H1 (cell line): ENCODE measurements around the gene ZNF516. TPM values are rescaled to one million over a fixed set of nuclear protein-coding genes. Genes with fewer than 3 reads are reported as not detected.

Experiments used
- CTCF ChIA-PET: fragments of 300-600 bp; sonication (Branson Sonifier 250); formaldehyde crosslinking; loops from one replicate; lab custom pipeline; 2021; ENCODE audit not compliant: partially characterized antibody; lab: Charles Lee
- POLR2A ChIA-PET: fragments of 300-600 bp; sonication (Branson Sonifier 250); formaldehyde crosslinking; loops from one replicate; lab custom pipeline; 2021; ENCODE audit warnings: inconsistent platforms; ENCODE audit not compliant: partially characterized antibody; lab: Charles Lee
- DNase-seq, 2 experiments: peaks; one replicate each; pipeline versions ENCODE4 v3.0.0 to v3.0.0-alpha.2; 2010 to 2022; ENCODE audit warnings: low spot score in 2 of 2, low read depth in 1 of 2, mixed read lengths in 1 of 2
- FAIRE-seq: peaks from 2 replicates; lab custom pipeline; 2011; peaks lifted over from hg19 to GRCh38; lab: Jason Lieb, UNC
- H2AFZ ChIP-seq: 2 replicates; pipeline ENCODE4 v1.8.1; 2012; ENCODE audit warnings: low read length, inconsistent platforms
- H2AK5ac ChIP-seq: 2 replicates; pipeline ENCODE4 v1.6.1; 2013; ENCODE audit warnings: low read depth, low read length
- H2BK120ac ChIP-seq: replicated peaks from 2 replicates; pipeline ENCODE3; 2013; ENCODE audit warnings: low read depth, low read length, inconsistent platforms
- H2BK12ac ChIP-seq: 2 replicates; pipeline ENCODE4 v1.6.1; 2013; ENCODE audit warnings: low read depth, low read length
- H2BK15ac ChIP-seq: 2 replicates; pipeline ENCODE4 v1.6.1; 2013; ENCODE audit warnings: low read length
- H2BK20ac ChIP-seq: 2 replicates; pipeline ENCODE4 v1.6.1; 2013; ENCODE audit warnings: low read length
- H2BK5ac ChIP-seq: 2 replicates; pipeline ENCODE4 v1.6.1; 2013; ENCODE audit warnings: low read depth, low read length
- H3K14ac ChIP-seq: 2 replicates; pipeline ENCODE4 v1.6.1; 2013; ENCODE audit warnings: inconsistent platforms; ENCODE audit not compliant: insufficient read length
- H3K18ac ChIP-seq: 2 replicates; pipeline ENCODE4 v1.6.1; 2013; ENCODE audit warnings: low read length; ENCODE audit errors: extremely low read depth
- H3K23ac ChIP-seq: 2 replicates; pipeline ENCODE4 v1.6.1; 2013; ENCODE audit warnings: inconsistent platforms; ENCODE audit not compliant: insufficient read length
- H3K23me2 ChIP-seq: 2 replicates; pipeline ENCODE4 v1.6.1; 2013; ENCODE audit warnings: low read depth, low read length
- H3K27ac ChIP-seq: 2 replicates; pipeline ENCODE4 v1.6.1; 2011; ENCODE audit warnings: low read depth, low read length, inconsistent platforms
- H3K27me3 ChIP-seq, 4 experiments: replicated peaks in 1 of 4; 1 replicate in 1 of 4; 2 replicates in 3 of 4; pipeline versions ENCODE4 v1.6.1 to v1.8.1; 2011 to 2013; ENCODE audit warnings: low read length in 3 of 4, mild to moderate bottlenecking in 3 of 4, inconsistent platforms in 2 of 4, mixed read lengths in 2 of 4, moderate library complexity in 1 of 4; ENCODE audit not compliant: control insufficient read depth in 3 of 4, insufficient read depth in 3 of 4; ENCODE audit errors: extremely low read depth in 1 of 4
- H3K36me3 ChIP-seq, 4 experiments: 2 replicates each; pipeline versions ENCODE4 v1.6.1 to v1.8.1; 2011 to 2013; ENCODE audit warnings: mild to moderate bottlenecking in 4 of 4, low read length in 3 of 4, moderate library complexity in 2 of 4, control low read depth in 1 of 4, inconsistent platforms in 1 of 4; ENCODE audit not compliant: insufficient read depth in 4 of 4, control insufficient read depth in 2 of 4
- H3K4ac ChIP-seq: replicated peaks from 2 replicates; pipeline ENCODE3; 2013; ENCODE audit warnings: low read length, low read depth, mixed read lengths, inconsistent platforms; ENCODE audit not compliant: insufficient read length
- H3K4me1 ChIP-seq, 4 experiments: replicated peaks in 1 of 4; 1 replicate in 1 of 4; 2 replicates in 3 of 4; pipeline versions ENCODE4 v1.6.1 to v1.8.1; 2011 to 2013; ENCODE audit warnings: low read length in 3 of 4, inconsistent platforms in 2 of 4, mixed read lengths in 1 of 4; ENCODE audit not compliant: insufficient read depth in 4 of 4, control insufficient read depth in 3 of 4
- H3K4me2 ChIP-seq, 2 experiments: 2 replicates each; pipeline versions ENCODE4 v1.6.1 to v1.8.1; 2011 to 2013; ENCODE audit warnings: low read depth in 2 of 2, low read length in 2 of 2, control low read depth in 1 of 2, inconsistent platforms in 1 of 2, mild to moderate bottlenecking in 1 of 2; ENCODE audit not compliant: insufficient read depth in 1 of 2
- H3K4me3 ChIP-seq, 4 experiments: fragments of 200-600, 300-600 bp in 1 of 4; sonication (generic), shearing (Covaris generic), sonication (Bioruptor Twin) in 1 of 4; 2 replicates each; pipeline versions ENCODE4 v1.5.1 to v1.8.1; 2011 to 2016; ENCODE audit warnings: low read length in 4 of 4, low read depth in 3 of 4, control low read depth in 2 of 4, inconsistent platforms in 2 of 4, mild to moderate bottlenecking in 2 of 4, mixed read lengths in 1 of 4, moderate library complexity in 1 of 4; ENCODE audit not compliant: insufficient read depth in 2 of 4; ENCODE audit errors: extremely low read depth in 1 of 4
- H3K56ac ChIP-seq: replicated peaks from 2 replicates; pipeline ENCODE3; 2013; ENCODE audit warnings: low read depth, mild to moderate bottlenecking, mixed read lengths, low read length, inconsistent platforms; ENCODE audit not compliant: insufficient read length
- H3K79me1 ChIP-seq: 2 replicates; pipeline ENCODE4 v1.6.1; 2013; ENCODE audit warnings: low read depth, low read length, control low read depth
- H3K79me2 ChIP-seq, 2 experiments: 2 replicates each; pipeline versions ENCODE4 v1.6.1 to v1.8.1; 2012 to 2013; ENCODE audit warnings: low read length in 2 of 2, mild to moderate bottlenecking in 2 of 2, inconsistent platforms in 1 of 2; ENCODE audit not compliant: insufficient read depth in 2 of 2, control insufficient read depth in 1 of 2
- H3K9ac ChIP-seq, 4 experiments: replicated peaks in 1 of 4; 1 replicate in 1 of 4; 2 replicates in 3 of 4; pipeline versions ENCODE4 v1.6.1 to v1.8.1; 2011 to 2013; ENCODE audit warnings: low read depth in 3 of 4, low read length in 3 of 4, control low read depth in 2 of 4, mild to moderate bottlenecking in 2 of 4, moderate library complexity in 2 of 4, inconsistent platforms in 1 of 4; ENCODE audit errors: extremely low read depth in 1 of 4
- H3K9me3 ChIP-seq, 2 experiments: 2 replicates each; pipeline versions ENCODE4 v1.6.1 to v1.8.1; 2012 to 2013; ENCODE audit warnings: mild to moderate bottlenecking in 2 of 2, moderate library complexity in 2 of 2, control low read depth in 1 of 2, inconsistent platforms in 1 of 2, low read depth in 1 of 2, low read length in 1 of 2, mixed read lengths in 1 of 2; ENCODE audit not compliant: insufficient read depth in 2 of 2
- H4K20me1 ChIP-seq, 2 experiments: replicated peaks in 1 of 2; 2 replicates each; pipeline versions ENCODE3 to v1.8.1; 2011 to 2013; ENCODE audit warnings: inconsistent platforms in 2 of 2, low read length in 2 of 2, mild to moderate bottlenecking in 1 of 2; ENCODE audit not compliant: insufficient read depth in 2 of 2, control insufficient read depth in 1 of 2
- H4K5ac ChIP-seq: 2 replicates; pipeline ENCODE4 v1.6.1; 2013; ENCODE audit warnings: low read length, low read depth, mixed read lengths, inconsistent platforms; ENCODE audit not compliant: insufficient read length
- H4K8ac ChIP-seq: 2 replicates; pipeline ENCODE4 v1.8.0; 2013; ENCODE audit warnings: mild to moderate bottlenecking, moderate library complexity, low read length, inconsistent platforms; ENCODE audit not compliant: insufficient read depth; ENCODE audit errors: extremely low read depth
- H4K91ac ChIP-seq: replicated peaks from 2 replicates; pipeline ENCODE3; 2013; ENCODE audit warnings: low read length, mixed read lengths, inconsistent platforms; ENCODE audit not compliant: insufficient read length
- BCL11A ChIP-seq, 2 experiments: IDR thresholded peaks; one replicate each; pipeline ENCODE4 v1.6.1; 2011; ENCODE audit warnings: low read depth in 2 of 2, low read length in 2 of 2, mild to moderate bottlenecking in 2 of 2
- BRCA1 ChIP-seq: IDR thresholded peaks from 2 replicates; pipeline ENCODE4 v1.6.1; 2012; ENCODE audit warnings: low read depth, low read length, improper control_type of control experiment
- CTBP2 ChIP-seq: IDR thresholded peaks from 2 replicates; pipeline ENCODE4 v1.7.0; 2011; ENCODE audit warnings: borderline replicate concordance, mild to moderate bottlenecking, moderate library complexity, mixed read lengths, low read length; ENCODE audit not compliant: insufficient read depth, insufficient read length
- EP300 ChIP-seq, 2 experiments: IDR thresholded peaks; 1 replicate in 1 of 2; 2 replicates in 1 of 2; pipeline ENCODE4 v1.6.1; 2011 to 2012; ENCODE audit warnings: low read depth in 2 of 2, low read length in 2 of 2, mild to moderate bottlenecking in 2 of 2, borderline replicate concordance in 1 of 2, inconsistent platforms in 1 of 2, moderate library complexity in 1 of 2
- FOSL1 ChIP-seq: IDR thresholded peaks from 2 replicates; pipeline ENCODE4 v1.6.1; 2011; ENCODE audit warnings: mild to moderate bottlenecking, low read depth, low read length, moderate library complexity; ENCODE audit not compliant: insufficient read depth
- KDM1A ChIP-seq: fragments of 200-600, 300-600 bp; sonication (generic); IDR thresholded peaks from 2 replicates; pipeline ENCODE4 v1.7.1; 2016; ENCODE audit warnings: mild to moderate bottlenecking, low read length, borderline replicate concordance
- KDM4A ChIP-seq: IDR thresholded peaks from one replicate; pipeline ENCODE4 v1.7.1; 2012; ENCODE audit warnings: low read depth, mild to moderate bottlenecking, moderate library complexity, low read length, inconsistent platforms; ENCODE audit not compliant: severe bottlenecking
- TAF1 ChIP-seq: IDR thresholded peaks from 2 replicates; pipeline ENCODE4 v1.6.1; 2011; ENCODE audit warnings: mild to moderate bottlenecking, low read depth, low read length
- TAF7 ChIP-seq: optimal IDR thresholded peaks from 2 replicates; pipeline ENCODE3; 2011; ENCODE audit warnings: low read depth, mild to moderate bottlenecking, inconsistent platforms, low read length, moderate library complexity, borderline replicate concordance
- TBP ChIP-seq: IDR thresholded peaks from 2 replicates; pipeline ENCODE4 v1.6.1; 2011; ENCODE audit warnings: low read depth, low read length, improper control_type of control experiment
- WGBS, 2 experiments: shearing (Covaris generic) in 1 of 2; methylation state at CpG; one replicate each; pipeline versions ENCODE4 v1.1.6 to v1.1.7; 2013 to 2015; ENCODE audit warnings: low lambda C conversion rate in 2 of 2, mixed read lengths in 2 of 2, inconsistent platforms in 1 of 2, low coverage in 1 of 2, missing lambda C conversion rate in 1 of 2; ENCODE audit not compliant: insufficient replicate concordance in 2 of 2, insufficient coverage in 1 of 2, insufficient read length in 1 of 2; ENCODE audit errors: extremely low coverage in 1 of 2, missing lambda C conversion rate in 1 of 2; 5-methylcytosine and 5-hydroxymethylcytosine counted together
- polyA plus RNA-seq, 7 experiments: library from polyadenylated mRNA; depleted of rRNA in 3 of 7; stranded (reverse) in 5 of 7; unstranded in 2 of 7; fragments of >200 nt in 5 of 7; fragments of 200-250 nt in 2 of 7; gene quantifications; 1 replicate in 5 of 7; 2 replicates in 1 of 7; 4 replicates in 1 of 7; pipeline versions ENCODE4 v1.2.1 to v1.2.3, GENCODE V29; 2011 to 2013; ENCODE audit warnings: missing spikeins in 2 of 7, mixed read lengths in 2 of 7
- total RNA-seq: library from RNA; stranded (reverse); fragmentation: NEBNext Ultra II Directional; extraction: Animal tissue kit (Norgen Biotek cat#: 25700); gene quantifications from 2 replicates; pipeline ENCODE4 v1.2.1, GENCODE V29; 2021
- TF ChIP-seq, protein P1 (sequence below): IDR thresholded peaks from 2 replicates; pipeline ENCODE4 v1.6.1; 2011; ENCODE audit warnings: low read depth, mild to moderate bottlenecking, low read length; ENCODE audit not compliant: insufficient read depth

The ZNF516 gene
- total and polyA plus RNA-seq, 2 of the 8 experiments (the other 6 are each of a cell fraction or from before 2014, with no cell fraction given): 7.3 to 17.0 TPM

DNA sequence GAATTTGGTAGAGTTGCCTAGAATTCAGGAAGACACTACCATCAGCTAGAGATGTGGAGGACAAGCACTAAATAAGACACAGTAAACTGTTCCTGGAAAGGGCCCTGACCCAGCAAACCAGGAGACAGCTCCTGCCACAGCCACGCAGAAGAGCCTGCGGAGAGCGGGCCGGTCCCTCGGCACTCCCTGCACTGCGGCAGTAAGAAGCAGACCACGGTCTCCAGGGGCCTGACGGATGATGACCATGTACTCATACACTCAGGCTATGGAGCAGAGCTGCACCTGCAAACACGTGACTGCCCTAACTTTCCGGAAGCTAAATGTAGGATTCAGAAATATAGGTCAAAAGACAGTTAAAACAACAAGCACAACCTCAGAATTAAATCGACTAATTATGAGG is 72.9 kb downstream of the ZNF516 start:
- Histone ChIP-seq H3K4me1 (peaks cover 0 to 22% (median 7%) of the 10 kb centered on the region in 4 experiments; a peak in 4 of 7 replicates), H2AFZ (no peak overlapping the region), H3K9ac (no peak overlapping the region), H3K4me2 (no peak overlapping the region), H3K56ac (no peak overlapping the region), H4K8ac (no peak overlapping the region), H3K4ac (no peak overlapping the region), H3K23ac (no peak overlapping the region), H4K91ac (no peak overlapping the region), H2BK120ac (no peak overlapping the region), H3K23me2 (peaks cover 4% of the 10 kb centered on the region; the same call in 1 of the 2 replicates), H4K5ac (no peak overlapping the region), H3K79me2 (peaks cover 6 to 18% of the 10 kb centered on the region in 2 experiments), H2AK5ac (no peak overlapping the region), H2BK20ac (no peak overlapping the region), H3K9me3 (no peaks in the 10 kb centered on the region), H3K4me3 (no peak overlapping the region), H3K18ac (no peak overlapping the region), H4K20me1 (peaks cover 5 to 6% of the 10 kb centered on the region in 2 experiments), H3K27ac (no peak overlapping the region), H3K79me1 (peaks cover 5% of the 10 kb centered on the region), H3K14ac (no peak overlapping the region), H2BK15ac (no peak overlapping the region), H2BK5ac (no peak overlapping the region), H2BK12ac (no peak overlapping the region), H3K36me3 (peaks cover 0 to 4% (median 0%) of the 10 kb centered on the region in 4 experiments; a peak in 1 of 8 replicates), H3K27me3 (no peaks in the 10 kb centered on the region; a peak in 1 of 7 replicates)
- FAIRE-seq: no peak
- POLR2A ChIA-PET: no interaction called here
- CTCF ChIA-PET: interaction anchor here (1.1 to 4.4 kb wide), 4 partner anchors 14 to 288 kb away, joined by 3 to 21 read pairs (median 8); no protein-coding TSS in a partner anchor
- peak in 1 of 2 experiments; percentile 32 for DNase-seq
- WGBS, 2 experiments: 85% methylated on average over 11 of the region's 11 CpGs; no CpG with 5 or more reads in 1 of the 2 experiments
- TF ChIP-seq CTBP2 (no peak), FOSL1 (no peak), BCL11A (IDR thresholded peaks at IDR 0.05; ENCODE audit: low read depth in 2 of 2, low read length in 2 of 2) (no peak), KDM4A (no peak), TBP (no peak), KDM1A (no peak), TAF1 (no peak), TAF7 (no peak), EP300 (IDR thresholded peaks at IDR 0.05; ENCODE audit: borderline replicate concordance in 1 of 2, low read depth in 2 of 2, low read length in 2 of 2) (no peak), BRCA1 (no peak)
- TF ChIP-seq, protein P1, sequence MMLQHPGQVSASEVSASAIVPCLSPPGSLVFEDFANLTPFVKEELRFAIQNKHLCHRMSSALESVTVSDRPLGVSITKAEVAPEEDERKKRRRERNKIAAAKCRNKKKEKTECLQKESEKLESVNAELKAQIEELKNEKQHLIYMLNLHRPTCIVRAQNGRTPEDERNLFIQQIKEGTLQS: no peak
